Measurements from ENCODE around the gene IFNA14. TPM values are rescaled to one million over a fixed set of nuclear protein-coding genes. Genes with fewer than 3 reads are reported as not detected.
"Not testable (repeated sequence)": the region's sequence is repeated elsewhere in the genome, so short reads cannot be mapped to it uniquely, and the experiment has no call there.

The IFNA14 gene
- total RNA-seq, 4 donors from 2014 or later, result not detected

DNA sequence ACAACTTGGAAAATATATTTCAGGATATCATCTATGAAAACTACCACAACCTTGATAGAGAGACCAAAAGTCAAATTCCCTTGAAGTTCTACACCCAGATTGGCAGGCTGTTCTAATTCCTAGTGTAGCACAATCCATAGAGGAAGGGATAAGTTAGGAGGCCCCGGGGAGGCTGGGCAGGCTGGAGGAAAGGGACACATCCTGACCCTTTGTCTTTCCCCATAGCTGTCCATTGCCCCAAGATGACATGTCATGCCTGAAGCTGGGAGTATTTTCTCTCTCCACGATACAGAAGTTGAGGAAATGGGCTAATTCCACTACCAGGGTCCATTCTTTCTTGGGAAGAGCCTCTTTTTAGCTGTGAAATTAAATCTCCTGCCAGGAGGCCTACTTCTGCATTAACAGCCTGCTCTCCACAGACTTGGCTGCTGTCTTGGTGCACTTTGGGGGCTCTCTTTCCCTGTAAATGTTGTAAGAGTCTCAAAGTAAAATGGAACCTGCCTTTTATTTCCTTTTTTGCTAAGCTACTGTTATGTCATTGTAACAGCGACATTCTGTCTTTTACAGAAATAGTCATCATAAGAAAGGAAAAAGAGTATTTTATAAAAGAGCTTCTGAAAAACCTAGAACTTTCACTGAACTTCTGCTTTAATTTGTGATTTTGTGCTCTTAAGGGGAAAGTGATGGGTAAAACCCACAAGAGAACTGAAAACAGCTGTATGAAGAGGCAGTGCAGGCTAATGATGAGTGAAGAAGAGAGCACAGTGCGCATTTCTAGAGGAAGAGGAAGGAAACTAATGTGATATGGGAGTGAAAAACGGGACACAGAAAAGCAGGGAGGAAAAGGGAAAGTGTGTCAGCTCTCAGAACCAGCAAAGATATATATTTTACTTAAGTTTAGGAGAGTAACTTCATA lies 26.1 kb downstream of the IFNA14 start:
- H3K4me3 ChIP-seq; H3K27ac ChIP-seq; H3K36me3 ChIP-seq; DNase-seq; in situ Hi-C loops (cut with MboI; ENCODE audit: low pct_ligation_motif_present in 1 of 4, low pct_unique_long_range_greater_than_20kb in 1 of 4, low sequenced_read_pairs in 3 of 4); H3K4me1 ChIP-seq; H3K9me3 ChIP-seq; H3K27me3 ChIP-seq; intact Hi-C loops (cut with DNase I; ENCODE audit: low total_unique reads): not testable (repeated sequence)
- TF ChIP-seq CTCF (IDR thresholded peaks at IDR 0.05), result peak in 1 of 5 experiments; percentile 22
- WGBS, 2 donors (ENCODE audit: low coverage in 1 of 2), result 49 to 72% methylated on average over 2 to 5 of the region's 5 CpGs

GRCh38 chr9:21212160-21212559 lies 27.6 kb downstream of the IFNA14 start:
- H3K4me1 ChIP-seq; H3K27ac ChIP-seq; H3K36me3 ChIP-seq; H3K4me3 ChIP-seq; H3K9me3 ChIP-seq; H3K27me3 ChIP-seq; DNase-seq; in situ Hi-C loops (cut with MboI; ENCODE audit: low pct_ligation_motif_present in 1 of 4, low pct_unique_long_range_greater_than_20kb in 1 of 4, low sequenced_read_pairs in 3 of 4); intact Hi-C loops (cut with DNase I; ENCODE audit: low total_unique reads): not testable (repeated sequence)
- 77% methylated on average over 2 of the region's 2 CpGs; no CpG with 5 or more reads in 1 of the 2 donors for WGBS, 2 donors (ENCODE audit: low coverage in 1 of 2)

DNA sequence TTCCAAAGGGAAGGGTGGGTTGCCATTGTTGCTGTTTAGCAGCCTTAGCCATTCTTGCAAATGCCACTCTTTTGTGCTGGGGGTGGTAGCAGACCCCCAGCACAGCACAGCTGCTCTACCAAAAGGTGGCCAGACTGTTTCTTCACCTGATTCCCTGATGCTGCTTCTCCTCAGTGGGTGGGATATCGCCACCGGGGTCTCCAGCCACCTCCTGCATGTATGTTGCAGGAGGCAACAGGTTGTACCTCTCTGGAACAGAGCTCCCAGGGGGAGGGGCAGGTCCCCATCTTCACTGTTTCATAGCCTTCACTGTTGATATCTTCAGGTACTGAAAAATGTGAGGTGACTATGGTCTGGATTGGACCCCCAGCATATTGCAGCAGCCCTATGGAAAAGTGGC lies 29.0 kb downstream of the IFNA14 start:
- H3K27ac ChIP-seq; H3K36me3 ChIP-seq; H3K27me3 ChIP-seq; H3K9me3 ChIP-seq; intact Hi-C loops (cut with DNase I; ENCODE audit: low total_unique reads); H3K4me3 ChIP-seq; DNase-seq; H3K4me1 ChIP-seq; in situ Hi-C loops (cut with MboI; ENCODE audit: low pct_ligation_motif_present in 1 of 4, low pct_unique_long_range_greater_than_20kb in 1 of 4, low sequenced_read_pairs in 3 of 4): not testable (repeated sequence)
- WGBS, 2 donors (ENCODE audit: low coverage in 1 of 2), result 95% methylated on average over 2 of the region's 2 CpGs; no CpG with 5 or more reads in 1 of the 2 donors

DNA sequence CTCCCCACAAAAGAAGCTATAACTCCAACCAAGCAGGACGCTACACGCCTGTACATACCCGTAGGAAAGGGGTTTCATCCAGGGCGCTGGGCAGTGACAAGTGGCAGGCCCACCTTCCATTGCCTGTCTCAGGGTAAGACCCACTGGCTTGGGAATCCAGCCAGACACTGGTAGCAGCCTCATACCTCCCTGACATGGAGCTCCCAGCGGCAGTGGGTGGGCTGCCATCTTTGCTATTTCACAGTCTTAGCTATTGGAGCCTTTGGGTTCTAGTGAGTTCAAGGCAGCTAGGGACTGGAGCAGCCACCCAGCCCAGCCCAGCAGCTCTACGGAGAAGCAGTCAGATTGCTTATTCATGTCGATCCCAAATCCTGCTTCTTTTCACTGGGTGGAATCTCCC lies 29.5 kb downstream of the IFNA14 start:
- H3K4me1 ChIP-seq, result no peaks in the 10 kb centered on the region
- 88% methylated on average over 7 of the region's 7 CpGs; no CpG with 5 or more reads in 1 of the 2 donors for WGBS, 2 donors (ENCODE audit: low coverage in 1 of 2)
- H3K27ac ChIP-seq, result no peak overlapping the region
- DNase-seq, result no peak
- TF ChIP-seq EP300 (IDR thresholded peaks at IDR 0.05; ENCODE audit: low read depth), result no peak
- no peak for TF ChIP-seq POLR2AphosphoS5 (IDR thresholded peaks at IDR 0.05)
- no peak for TF ChIP-seq CTCF (IDR thresholded peaks at IDR 0.05)
- in situ Hi-C loops (cut with MboI; ENCODE audit: low pct_ligation_motif_present in 1 of 4, low pct_unique_long_range_greater_than_20kb in 1 of 4, low sequenced_read_pairs in 3 of 4), result no loop called here
- H3K36me3 ChIP-seq, result no peaks in the 10 kb centered on the region
- intact Hi-C loops (cut with DNase I; ENCODE audit: low total_unique reads), result no loop called here
- H3K9me3 ChIP-seq, result no peaks in the 10 kb centered on the region
- H3K27me3 ChIP-seq, result no peaks in the 10 kb centered on the region
- no peak overlapping the region for H3K4me3 ChIP-seq

DNA sequence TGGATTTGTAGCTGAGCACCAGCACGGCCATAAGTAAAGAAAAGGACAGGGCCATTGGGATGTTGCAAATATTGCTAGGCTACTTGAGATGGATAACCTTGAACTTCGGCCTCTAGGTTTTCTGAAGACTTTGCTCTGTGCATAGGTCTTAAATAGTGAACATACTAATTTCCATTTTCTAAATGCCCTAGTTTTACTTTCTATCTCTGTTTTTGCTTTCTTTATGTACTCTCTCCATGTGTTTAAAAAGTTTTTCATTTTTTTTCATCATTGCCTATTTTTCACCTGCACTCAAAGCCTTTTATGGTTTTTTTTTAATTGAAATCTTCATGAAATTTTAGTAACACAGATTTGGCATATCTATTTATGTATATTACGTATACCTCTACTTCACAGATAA lies 32.8 kb downstream of the IFNA14 start, which contains the start of gene IFNA10:
Gene IFNA10, minus strand, starts transcription at position 101 of the 400 bp plus-strand sequence. Its CDS starts 46 bp downstream, at position 55.
- intact Hi-C loops (cut with DNase I; ENCODE audit: low total_unique reads); DNase-seq; H3K4me3 ChIP-seq; H3K27me3 ChIP-seq; H3K27ac ChIP-seq; in situ Hi-C loops (cut with MboI; ENCODE audit: low pct_ligation_motif_present in 1 of 4, low pct_unique_long_range_greater_than_20kb in 1 of 4, low sequenced_read_pairs in 3 of 4); H3K4me1 ChIP-seq; H3K36me3 ChIP-seq; H3K9me3 ChIP-seq: not testable (repeated sequence)
- 81 to 89% methylated on average over 2 to 3 of the region's 3 CpGs for WGBS, 2 donors (ENCODE audit: low coverage in 1 of 2)

GRCh38 chr9:21205204-21205603 lies 34.6 kb downstream of the IFNA14 start:
- in situ Hi-C loops (cut with MboI; ENCODE audit: low pct_ligation_motif_present in 1 of 4, low pct_unique_long_range_greater_than_20kb in 1 of 4, low sequenced_read_pairs in 3 of 4) (no loop called here), intact Hi-C loops (cut with DNase I; ENCODE audit: low total_unique reads) (no loop called here)
- H3K27me3 ChIP-seq, result no peaks in the 10 kb centered on the region
- DNase-seq, result no peak
- no peak for TF ChIP-seq POLR2A (IDR thresholded peaks at IDR 0.05)
- TF ChIP-seq POLR2AphosphoS5 (IDR thresholded peaks at IDR 0.05), result no peak
- TF ChIP-seq CTCF (IDR thresholded peaks at IDR 0.05), result no peak
- no peaks in the 10 kb centered on the region for H3K9me3 ChIP-seq
- H3K36me3 ChIP-seq, result no peaks in the 10 kb centered on the region
- H3K4me3 ChIP-seq, result no peak overlapping the region
- H3K27ac ChIP-seq, result no peak overlapping the region
- no peaks in the 10 kb centered on the region for H3K4me1 ChIP-seq

- H3K9me3 ChIP-seq; in situ Hi-C loops (cut with MboI; ENCODE audit: low pct_ligation_motif_present in 1 of 4, low pct_unique_long_range_greater_than_20kb in 1 of 4, low sequenced_read_pairs in 3 of 4); intact Hi-C loops (cut with DNase I; ENCODE audit: low total_unique reads); H3K4me1 ChIP-seq; H3K27ac ChIP-seq; H3K36me3 ChIP-seq; H3K4me3 ChIP-seq; DNase-seq; H3K27me3 ChIP-seq: not testable (repeated sequence)
- WGBS, 2 donors (ENCODE audit: low coverage in 1 of 2), result 50 to 51% methylated on average over 2 to 4 of the region's 4 CpGs
Observed at GRCh38 chr9:21202105-21202504, 37.7 kb downstream of the IFNA14 start, which contains the start of gene IFNA7. Gene IFNA7 (minus strand): TSS chr9:21202205. CDS start chr9:21202165, 40 bp downstream.
